K562 (cell line): ENCODE data around the gene UTP14C. TPM values are rescaled to one million over a fixed set of nuclear protein-coding genes. Genes with fewer than 3 reads are reported as not detected.
"Not testable (repeated sequence)": the region's sequence is repeated elsewhere in the genome, so short reads cannot be mapped to it uniquely, and the experiment has no call there.

Experiments used
- ATAC-seq: fragments of 200-7000 bp; cut with Tn5 transposase; 3 replicates; pipeline ENCODE4 v1.9.1; 2020; ENCODE audit warnings: moderate library complexity
- BruUV-seq: library from RNA; stranded (reverse); fragments of 400-500 nt; replicated peaks from 2 replicates; lab custom pipeline; 2021; lab: Mats Ljungman, UMichigan
- CTCF ChIA-PET: fragments of 300-600 bp; formaldehyde crosslinking; extraction: SDS; loops from one replicate; lab custom pipeline; 2021; ENCODE audit warnings: low intra/inter-chr PET ratio; lab: Yijun Ruan, JAX
- POLR2A ChIA-PET: fragments of 300-600, 350-650 bp; sonication (Branson Sonifier 250); formaldehyde crosslinking; extraction: SDS; loops from one replicate; lab custom pipeline; 2021; ENCODE audit warnings: antibody characterized with exemption, inconsistent platforms; lab: Yijun Ruan, JAX
- DNase-seq, 4 experiments: peaks; one replicate each; pipeline versions ENCODE4 v3.0.0 to v3.0.0-alpha.2; 2011 to 2018; ENCODE audit warnings: low spot score in 3 of 4, mixed read lengths in 3 of 4; ENCODE audit errors: extremely low read depth in 1 of 4
- FAIRE-seq: peaks from 2 replicates; lab custom pipeline; 2011; peaks lifted over from hg19 to GRCh38; lab: Jason Lieb, UNC
- H2AFZ ChIP-seq: 2 replicates; pipeline ENCODE4 v1.6.0; 2011; ENCODE audit warnings: low read depth, low read length, control low read depth, inconsistent platforms
- H3K27ac ChIP-seq: fragments of 200-600 bp; 3 replicates; pipeline ENCODE4 v1.8.0; 2011; ENCODE audit warnings: low read depth, mild to moderate bottlenecking, control low read depth, inconsistent platforms, low read length, moderate library complexity, mixed read lengths; ENCODE audit errors: extremely low read depth
- H3K27me3 ChIP-seq, 2 experiments: fragments of 300-600 bp in 1 of 2; 2 replicates in 1 of 2; 3 replicates in 1 of 2; pipeline versions ENCODE4 v1.6.0 to v1.8.0; 2011; ENCODE audit warnings: inconsistent platforms in 2 of 2, low read length in 2 of 2, mild to moderate bottlenecking in 1 of 2, mixed read lengths in 1 of 2, moderate library complexity in 1 of 2; ENCODE audit not compliant: control insufficient read depth in 2 of 2, insufficient read depth in 2 of 2
- H3K36me3 ChIP-seq: fragments of 300-600 bp; 3 replicates; pipeline ENCODE4 v1.8.0; 2011; ENCODE audit warnings: mild to moderate bottlenecking, low read length, inconsistent platforms; ENCODE audit not compliant: control insufficient read depth, insufficient read depth
- H3K4me1 ChIP-seq, 2 experiments: fragments of 200-600 bp in 1 of 2; replicated peaks in 1 of 2; 2 replicates in 1 of 2; 3 replicates in 1 of 2; pipeline versions ENCODE4 v1.5.1 to v1.8.0; 2011; ENCODE audit warnings: inconsistent platforms in 2 of 2, low read length in 2 of 2, mild to moderate bottlenecking in 1 of 2, mixed read lengths in 1 of 2, moderate library complexity in 1 of 2; ENCODE audit not compliant: control insufficient read depth in 2 of 2, insufficient read depth in 2 of 2
- H3K4me2 ChIP-seq: 2 replicates; pipeline ENCODE4 v1.6.1; 2011; ENCODE audit warnings: low read length, control low read depth, inconsistent platforms, mixed read lengths; ENCODE audit not compliant: insufficient read depth
- H3K4me3 ChIP-seq: fragments of 200-600 bp; sonication (generic), shearing (Covaris generic); 2 replicates; pipeline ENCODE4 v1.5.1; 2016; ENCODE audit warnings: control low read depth, inconsistent platforms
- H3K79me2 ChIP-seq: fragments of 200-600 bp; 3 replicates; pipeline ENCODE4 v1.8.0; 2011; ENCODE audit warnings: low read length, inconsistent platforms; ENCODE audit not compliant: control insufficient read depth, insufficient read depth
- H3K9ac ChIP-seq, 2 experiments: 2 replicates each; pipeline versions ENCODE4 v1.6.0 to v1.6.1; 2011; ENCODE audit warnings: low read depth in 2 of 2, low read length in 2 of 2, control low read depth in 1 of 2, inconsistent platforms in 1 of 2, mild to moderate bottlenecking in 1 of 2, mixed read lengths in 1 of 2; ENCODE audit not compliant: insufficient read depth in 1 of 2
- H3K9me1 ChIP-seq: one replicate; pipeline ENCODE4 v1.6.0; 2011; ENCODE audit warnings: inconsistent platforms, mild to moderate bottlenecking, low read length, moderate library complexity; ENCODE audit not compliant: control insufficient read depth, insufficient read depth
- H3K9me3 ChIP-seq: replicated peaks from 2 replicates; pipeline ENCODE4 v1.5.1; 2011; ENCODE audit warnings: low read depth, low read length, inconsistent platforms; ENCODE audit not compliant: control insufficient read depth, insufficient read depth
- H4K20me1 ChIP-seq: replicated peaks from 2 replicates; pipeline ENCODE4 v1.6.1; 2011; ENCODE audit warnings: low read length, inconsistent platforms, mixed read lengths; ENCODE audit not compliant: control insufficient read depth, insufficient read depth
- FOXP4 ChIP-seq: sonication (generic); formaldehyde crosslinking; IDR thresholded peaks from 2 replicates; pipeline ENCODE4 v1.8.0; 2022; ENCODE audit warnings: mild to moderate bottlenecking, missing genetic modification reagents, borderline replicate concordance
- SMAD1 ChIP-seq: fragments of 150-350 bp; IDR thresholded peaks from 2 replicates; pipeline ENCODE4 v1.6.1; 2014; ENCODE audit warnings: low read length, low read depth; ENCODE audit not compliant: partially characterized antibody
- ZNF311 ChIP-seq: fragments of 250-450 bp; sonication (Bioruptor Pico); IDR thresholded peaks from 2 replicates; pipeline ENCODE4 v1.4.0; 2020; ENCODE audit warnings: mild to moderate bottlenecking, moderate library complexity
- ZNF41 ChIP-seq: fragments of 250-450 bp; sonication (Bioruptor Pico); conservative IDR thresholded peaks from 2 replicates; pipeline ENCODE4 v1.4.0; 2020; ENCODE audit warnings: mild to moderate bottlenecking
- ZSCAN29 ChIP-seq: fragments of 450-650 bp; IDR thresholded peaks from 2 replicates; pipeline ENCODE4 v1.6.1; 2017
- WGBS: fragments of 100-300 bp; shearing (Covaris generic); methylation state at CpG from one replicate; pipeline ENCODE4 v1.1.6; 2016; ENCODE audit warnings: low coverage, mixed read lengths; ENCODE audit not compliant: insufficient coverage; ENCODE audit errors: missing lambda C conversion rate; 5-methylcytosine and 5-hydroxymethylcytosine counted together
- in situ Hi-C: fragments of 300-500 bp; cut with MboI; formaldehyde crosslinking; loops from 4 replicates; pipeline ENCODE4 v1.15.0; 2018; ENCODE audit warnings: inconsistent platforms, mixed read lengths
- intact Hi-C: fragments of 100-400 bp; cut with micrococcal nuclease; formaldehyde crosslinking; loops from 2 replicates; pipeline ENCODE4 v1.14.2; 2022
- polyA plus RNA-seq, 8 experiments: library from polyadenylated mRNA; depleted of rRNA in 4 of 8; stranded (reverse) in 5 of 8; unstranded in 3 of 8; fragments of >200 nt; fragmentation: Nextera tagmentation in 2 of 8; fragmentation: Illumina TruSeq in 1 of 8; extraction: Ambion mirVana in 2 of 8; extraction: Trizol in 1 of 8; gene quantifications; 2 replicates each; pipeline versions ENCODE4 v1.2.1 to v1.2.3, GENCODE V29; 2011 to 2014; ENCODE audit warnings: inconsistent platforms in 1 of 8, missing spikeins in 1 of 8
- total RNA-seq, 7 experiments: library from RNA; depleted of rRNA in 6 of 7; stranded (reverse); fragments of >200 nt in 6 of 7; fragmentation: Illumina TruSeq in 2 of 7; extraction: Trizol in 2 of 7; gene quantifications; 2 replicates each; pipeline versions ENCODE4 v1.2.1 to v1.2.3, GENCODE V29; 2011 to 2021; ENCODE audit warnings: low replicate concordance in 1 of 7
- TF ChIP-seq, protein P1 (sequence below), 2 experiments: fragments of 450-650 bp; formaldehyde crosslinking in 1 of 2; IDR thresholded peaks; 2 replicates each; pipeline versions ENCODE4 v1.4.0 to v1.6.1; 2014 to 2020; ENCODE audit warnings: mild to moderate bottlenecking in 2 of 2, borderline replicate concordance in 1 of 2, low read depth in 1 of 2

UTP14C gene
- total and polyA plus RNA-seq, 9 of the 15 experiments (the other 6 are each of a cell fraction or from before 2014, with no cell fraction given), result 3.4 to 10.3 (median 6.0) TPM

GRCh38 chr13:51981355-51981754, 43.1 kb upstream of the UTP14C start (continued):
- TF ChIP-seq, protein P1, sequence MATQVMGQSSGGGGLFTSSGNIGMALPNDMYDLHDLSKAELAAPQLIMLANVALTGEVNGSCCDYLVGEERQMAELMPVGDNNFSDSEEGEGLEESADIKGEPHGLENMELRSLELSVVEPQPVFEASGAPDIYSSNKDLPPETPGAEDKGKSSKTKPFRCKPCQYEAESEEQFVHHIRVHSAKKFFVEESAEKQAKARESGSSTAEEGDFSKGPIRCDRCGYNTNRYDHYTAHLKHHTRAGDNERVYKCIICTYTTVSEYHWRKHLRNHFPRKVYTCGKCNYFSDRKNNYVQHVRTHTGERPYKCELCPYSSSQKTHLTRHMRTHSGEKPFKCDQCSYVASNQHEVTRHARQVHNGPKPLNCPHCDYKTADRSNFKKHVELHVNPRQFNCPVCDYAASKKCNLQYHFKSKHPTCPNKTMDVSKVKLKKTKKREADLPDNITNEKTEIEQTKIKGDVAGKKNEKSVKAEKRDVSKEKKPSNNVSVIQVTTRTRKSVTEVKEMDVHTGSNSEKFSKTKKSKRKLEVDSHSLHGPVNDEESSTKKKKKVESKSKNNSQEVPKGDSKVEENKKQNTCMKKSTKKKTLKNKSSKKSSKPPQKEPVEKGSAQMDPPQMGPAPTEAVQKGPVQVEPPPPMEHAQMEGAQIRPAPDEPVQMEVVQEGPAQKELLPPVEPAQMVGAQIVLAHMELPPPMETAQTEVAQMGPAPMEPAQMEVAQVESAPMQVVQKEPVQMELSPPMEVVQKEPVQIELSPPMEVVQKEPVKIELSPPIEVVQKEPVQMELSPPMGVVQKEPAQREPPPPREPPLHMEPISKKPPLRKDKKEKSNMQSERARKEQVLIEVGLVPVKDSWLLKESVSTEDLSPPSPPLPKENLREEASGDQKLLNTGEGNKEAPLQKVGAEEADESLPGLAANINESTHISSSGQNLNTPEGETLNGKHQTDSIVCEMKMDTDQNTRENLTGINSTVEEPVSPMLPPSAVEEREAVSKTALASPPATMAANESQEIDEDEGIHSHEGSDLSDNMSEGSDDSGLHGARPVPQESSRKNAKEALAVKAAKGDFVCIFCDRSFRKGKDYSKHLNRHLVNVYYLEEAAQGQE (IDR thresholded peaks at IDR 0.05; ENCODE audit: borderline replicate concordance), result no peak
- TF ChIP-seq, protein P1 (CRISPR knock-in tag; IDR thresholded peaks at IDR 0.05; ENCODE audit: low read depth), result no peak
- TF ChIP-seq FOXP4 (CRISPR knock-in tag), result no peak
- no peak for TF ChIP-seq ZSCAN29
- TF ChIP-seq ZNF311, result no peak
- TF ChIP-seq SMAD1, result no peak
- no peak for TF ChIP-seq ZNF41
- TF ChIP-seq, all 486 proteins: peak for 0

GRCh38 chr13:51983292-51983691, 41.2 kb upstream of the UTP14C start:
- BruUV-seq, H3K9me3 ChIP-seq, ATAC-seq, H2AFZ ChIP-seq, H3K9me1 ChIP-seq, H3K4me3 ChIP-seq, FAIRE-seq, H3K4me2 ChIP-seq, in situ Hi-C loops, H4K20me1 ChIP-seq, intact Hi-C loops, H3K27ac ChIP-seq, CTCF ChIA-PET, H3K9ac ChIP-seq, H3K36me3 ChIP-seq, H3K27me3 ChIP-seq, DNase-seq: not testable (repeated sequence)
- Histone ChIP-seq H3K4me1 (peaks cover 4 to 14% of the 10 kb centered on the region in 2 experiments; a peak in 3 of 5 replicates), H3K79me2 (peaks cover 42% of the 10 kb centered on the region)
- 70% methylated on average over 2 of the region's 3 CpGs for WGBS
- POLR2A ChIA-PET, result interaction anchor here (1.3 to 2.0 kb wide), 2 partner anchors 10 to 34 kb away, joined by 3 to 10 read pairs; no protein-coding TSS in a partner anchor
